Liver (tissue), 3 donors: ENCODE results near the gene GFPT2.

ENCODE experiments used
- EGR1 ChIP-seq, 2 donors: IDR thresholded peaks; 2 replicates each; pipeline ENCODE4 v1.6.1; 2016 to 2018; ENCODE audit warnings: antibody characterized with exemption in 2 of 2, low read depth in 2 of 2
- GABPA ChIP-seq, 2 donors: IDR thresholded peaks in 1 of 2; conservative IDR thresholded peaks in 1 of 2; 2 replicates each; pipeline ENCODE4 v1.6.1; 2016; ENCODE audit warnings: antibody characterized with exemption in 2 of 2, mild to moderate bottlenecking in 1 of 2, moderate library complexity in 1 of 2
- NR2F2 ChIP-seq: IDR thresholded peaks from 2 replicates; pipeline ENCODE4 v1.6.1; 2016; ENCODE audit warnings: antibody characterized with exemption
- RAD21 ChIP-seq, 2 donors: IDR thresholded peaks; 2 replicates each; pipeline ENCODE4 v1.6.1; 2016; ENCODE audit warnings: antibody characterized with exemption in 2 of 2, mild to moderate bottlenecking in 2 of 2
- REST ChIP-seq: IDR thresholded peaks from 2 replicates; pipeline ENCODE4 v1.6.1; 2016; ENCODE audit warnings: antibody characterized with exemption, mild to moderate bottlenecking
- TAF1 ChIP-seq: conservative IDR thresholded peaks from 2 replicates; pipeline ENCODE4 v1.6.1; 2016; ENCODE audit warnings: antibody characterized with exemption, mild to moderate bottlenecking
- YY1 ChIP-seq: IDR thresholded peaks from 2 replicates; pipeline ENCODE4 v1.6.1; 2016; ENCODE audit warnings: antibody characterized with exemption, mild to moderate bottlenecking
- TF ChIP-seq, protein P1 (sequence below): fragments of 150-350 bp; IDR thresholded peaks from 2 replicates; pipeline ENCODE4 v1.5.1; 2017; ENCODE audit warnings: improper control_type of control experiment, low read depth, low read length; ENCODE audit not compliant: missing input control
- donor health status: healthy.
- donor health status: healthy.

DNA sequence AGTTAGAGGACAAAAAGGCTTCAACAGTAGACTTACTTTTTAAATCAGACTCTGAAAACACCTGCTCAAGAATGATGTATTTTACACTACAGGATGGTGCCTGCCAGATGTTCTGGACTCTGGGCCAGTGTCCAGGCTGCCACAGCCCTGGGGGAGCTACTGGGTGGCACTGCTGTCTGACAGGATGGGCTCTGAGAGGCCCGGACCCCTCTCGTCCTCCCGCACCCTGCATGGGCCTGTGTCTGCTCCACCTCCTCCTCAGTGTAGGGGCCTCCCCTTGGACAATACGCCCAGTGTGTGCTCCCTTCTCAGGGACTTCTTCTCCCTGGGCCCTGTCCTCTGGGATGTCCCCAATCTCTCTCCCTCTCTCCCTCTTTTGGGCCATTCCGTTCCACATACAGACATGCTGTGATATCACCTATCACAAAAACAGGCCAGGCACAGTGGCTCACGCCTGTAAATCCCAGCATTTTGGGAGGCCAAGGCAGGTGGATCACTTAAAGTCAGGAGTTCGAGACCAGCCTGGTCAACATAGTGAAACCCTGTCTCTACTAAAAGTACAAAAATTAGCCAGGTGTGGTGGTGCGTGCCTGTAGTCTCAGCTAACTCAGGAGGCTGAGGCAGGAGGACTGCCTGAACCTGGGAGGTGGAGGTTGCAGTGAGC lies 23.4 kb downstream of the GFPT2 start:
- TF ChIP-seq, protein P1, sequence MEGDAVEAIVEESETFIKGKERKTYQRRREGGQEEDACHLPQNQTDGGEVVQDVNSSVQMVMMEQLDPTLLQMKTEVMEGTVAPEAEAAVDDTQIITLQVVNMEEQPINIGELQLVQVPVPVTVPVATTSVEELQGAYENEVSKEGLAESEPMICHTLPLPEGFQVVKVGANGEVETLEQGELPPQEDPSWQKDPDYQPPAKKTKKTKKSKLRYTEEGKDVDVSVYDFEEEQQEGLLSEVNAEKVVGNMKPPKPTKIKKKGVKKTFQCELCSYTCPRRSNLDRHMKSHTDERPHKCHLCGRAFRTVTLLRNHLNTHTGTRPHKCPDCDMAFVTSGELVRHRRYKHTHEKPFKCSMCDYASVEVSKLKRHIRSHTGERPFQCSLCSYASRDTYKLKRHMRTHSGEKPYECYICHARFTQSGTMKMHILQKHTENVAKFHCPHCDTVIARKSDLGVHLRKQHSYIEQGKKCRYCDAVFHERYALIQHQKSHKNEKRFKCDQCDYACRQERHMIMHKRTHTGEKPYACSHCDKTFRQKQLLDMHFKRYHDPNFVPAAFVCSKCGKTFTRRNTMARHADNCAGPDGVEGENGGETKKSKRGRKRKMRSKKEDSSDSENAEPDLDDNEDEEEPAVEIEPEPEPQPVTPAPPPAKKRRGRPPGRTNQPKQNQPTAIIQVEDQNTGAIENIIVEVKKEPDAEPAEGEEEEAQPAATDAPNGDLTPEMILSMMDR: no peak
- TF ChIP-seq EGR1 (IDR thresholded peaks at IDR 0.05; ENCODE audit: low read depth in 2 of 2) (no peak), RAD21 (IDR thresholded peaks at IDR 0.05) (no peak), REST (no peak), YY1 (no peak), TAF1 (no peak), NR2F2 (no peak), GABPA (IDR thresholded peaks at IDR 0.05 in 1 of 2, conservative IDR thresholded peaks at IDR 0.05 in 1 of 2) (no peak)
